HG02870 (cell line): Measurements from ENCODE around the gene PDCD10.

Experiments used
- ATAC-seq: cut with Tn5 transposase; IDR thresholded peaks from one replicate; pipeline ENCODE4 v1.9.1; 2021; ENCODE audit warnings: mild to moderate bottlenecking, moderate library complexity; ENCODE audit not compliant: unreplicated experiment

The PDCD10 gene

GRCh38 chr3:167734498-167735232, at the start of gene PDCD10:
Gene PDCD10, minus strand, starts transcription at chr3:167734892. Its CDS starts 14,735 bp downstream, at chr3:167720157.
- ATAC-seq: peak; percentile 88

- ATAC-seq: no peak
These were observed 49.1 kb upstream of the PDCD10 start for GRCh38 chr3:167783781-167784180.

DNA sequence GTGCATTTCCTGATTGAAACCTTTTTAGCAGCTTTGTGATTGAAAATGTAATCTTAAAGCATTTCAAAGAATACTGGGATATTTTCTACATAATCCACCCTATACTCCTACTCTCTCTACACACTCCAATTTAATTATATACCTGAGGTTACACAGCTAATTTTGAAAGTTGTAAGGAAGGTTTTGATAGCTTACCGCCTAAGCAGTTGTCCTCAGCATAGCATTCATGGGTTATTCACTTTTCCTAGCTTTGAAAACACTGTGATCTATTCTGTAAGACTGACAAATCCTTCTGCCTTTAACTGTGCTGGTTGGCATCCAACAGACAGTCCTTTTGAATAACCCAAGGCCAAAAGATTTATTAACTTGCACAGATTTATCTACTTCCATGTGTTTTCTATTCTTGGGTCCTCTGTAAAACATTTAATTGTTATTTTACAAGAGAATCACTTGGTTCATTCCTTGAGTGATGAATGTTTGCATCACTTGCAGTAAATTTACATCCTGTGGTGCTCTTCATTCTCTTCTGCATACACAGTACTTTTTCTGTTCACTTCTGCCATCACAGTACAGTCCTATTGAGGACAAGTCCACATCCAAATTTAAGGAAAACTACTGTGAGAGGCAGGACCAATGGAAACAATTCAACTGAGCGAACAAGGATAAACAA, 45.7 kb upstream of the PDCD10 start:
- no peak for ATAC-seq

DNA sequence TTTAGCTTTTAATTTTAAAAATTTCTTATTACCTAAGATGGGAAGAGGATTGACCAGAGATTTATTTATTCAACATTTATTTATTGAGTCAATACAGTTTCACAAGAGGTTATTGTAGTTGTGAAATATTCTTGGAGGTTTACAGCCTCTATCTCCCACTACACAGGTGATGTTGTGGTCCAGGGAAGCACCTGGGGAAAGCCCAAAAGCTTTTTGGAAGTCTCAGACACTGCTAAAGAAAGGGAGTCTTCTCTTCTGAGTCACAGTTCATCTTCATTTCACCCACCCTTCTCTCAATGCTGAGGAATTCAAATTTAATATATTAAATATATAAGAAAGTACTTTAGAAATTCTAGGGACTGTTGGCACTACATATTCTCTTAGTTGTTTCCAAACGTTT, 42.7 kb upstream of the PDCD10 start:
- ATAC-seq: peak; percentile 67

GRCh38 chr3:167776066-167776685, 41.5 kb upstream of the PDCD10 start:
- no peak for ATAC-seq

GRCh38 chr3:167773584-167773983, 38.9 kb upstream of the PDCD10 start:
- ATAC-seq: peak; percentile 78

GRCh38 chr3:167772992-167773391, 38.3 kb upstream of the PDCD10 start:
- ATAC-seq: no peak

DNA sequence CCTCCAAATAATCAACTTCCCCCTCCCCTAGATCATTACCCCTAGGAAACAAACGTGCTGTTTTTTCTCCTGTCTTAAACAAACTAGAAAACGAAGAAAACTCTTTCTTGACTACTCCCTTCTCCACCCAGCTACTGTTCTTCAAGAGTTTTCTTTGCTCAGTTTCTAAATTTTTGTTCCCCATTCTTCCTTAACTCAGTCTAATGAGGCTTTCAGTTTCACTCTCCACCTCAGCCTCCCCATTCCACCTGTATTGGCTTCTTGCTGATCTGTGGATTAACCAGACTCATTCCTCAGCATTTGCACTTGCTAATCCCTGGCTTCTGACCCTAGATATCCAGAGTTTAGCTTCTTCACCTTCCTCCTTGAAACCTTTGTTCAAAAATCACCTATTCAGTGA, 27.6 kb upstream of the PDCD10 start:
- ATAC-seq: no peak

- no peak for ATAC-seq
These were observed 26.6 kb upstream of the PDCD10 start for GRCh38 chr3:167761302-167761701.

DNA sequence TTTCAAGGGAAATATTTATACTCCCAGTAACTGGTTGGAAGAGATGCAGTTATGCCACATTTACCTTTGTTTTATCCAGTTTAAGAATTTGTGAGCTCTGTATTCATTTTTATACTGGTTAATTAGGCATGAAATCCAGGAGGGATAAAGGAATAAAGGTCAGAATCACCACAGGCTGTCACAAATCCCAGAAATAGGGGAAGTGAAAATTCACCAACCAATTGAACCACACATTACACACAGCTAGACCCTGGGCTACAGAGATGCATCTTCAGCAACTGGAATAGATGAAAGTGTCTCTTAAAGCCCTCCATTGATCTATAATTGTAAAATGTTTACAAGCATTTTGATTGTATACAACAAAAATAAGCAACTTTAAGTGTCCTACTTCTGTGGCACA, 19.4 kb upstream of the PDCD10 start:
- ATAC-seq: no peak

- peak; percentile 95 for ATAC-seq
These were observed 15.7 kb upstream of the PDCD10 start for GRCh38 chr3:167750272-167750971.

DNA sequence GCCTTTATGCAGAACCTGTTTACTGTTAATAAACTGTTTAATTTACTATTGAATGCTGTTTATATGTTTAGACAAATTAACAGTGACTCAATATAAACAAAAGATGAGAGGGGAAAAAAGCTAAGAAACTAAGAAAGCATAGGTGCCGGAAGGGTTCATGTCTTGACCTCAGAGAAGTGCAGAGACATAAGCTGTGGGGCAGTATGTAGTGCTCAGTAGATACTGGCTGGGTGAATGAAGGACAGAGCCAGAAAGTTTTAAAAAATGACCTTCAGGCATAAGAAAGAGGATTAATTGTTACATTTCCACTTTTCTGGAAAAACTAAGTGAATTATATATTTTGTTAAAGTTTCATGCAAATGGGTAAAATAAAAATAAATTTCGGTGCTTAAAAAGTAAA, 15.0 kb upstream of the PDCD10 start:
- ATAC-seq: no peak

- no peak for ATAC-seq
These were observed 14.5 kb upstream of the PDCD10 start for GRCh38 chr3:167749209-167749608.

GRCh38 chr3:167743799-167744198, 9.1 kb upstream of the PDCD10 start:
- no peak for ATAC-seq

GRCh38 chr3:167742338-167742737, 7.6 kb upstream of the PDCD10 start:
- no peak for ATAC-seq

- peak; percentile 94 for ATAC-seq
These were observed 6.4 kb upstream of the PDCD10 start for GRCh38 chr3:167740961-167741587.

DNA sequence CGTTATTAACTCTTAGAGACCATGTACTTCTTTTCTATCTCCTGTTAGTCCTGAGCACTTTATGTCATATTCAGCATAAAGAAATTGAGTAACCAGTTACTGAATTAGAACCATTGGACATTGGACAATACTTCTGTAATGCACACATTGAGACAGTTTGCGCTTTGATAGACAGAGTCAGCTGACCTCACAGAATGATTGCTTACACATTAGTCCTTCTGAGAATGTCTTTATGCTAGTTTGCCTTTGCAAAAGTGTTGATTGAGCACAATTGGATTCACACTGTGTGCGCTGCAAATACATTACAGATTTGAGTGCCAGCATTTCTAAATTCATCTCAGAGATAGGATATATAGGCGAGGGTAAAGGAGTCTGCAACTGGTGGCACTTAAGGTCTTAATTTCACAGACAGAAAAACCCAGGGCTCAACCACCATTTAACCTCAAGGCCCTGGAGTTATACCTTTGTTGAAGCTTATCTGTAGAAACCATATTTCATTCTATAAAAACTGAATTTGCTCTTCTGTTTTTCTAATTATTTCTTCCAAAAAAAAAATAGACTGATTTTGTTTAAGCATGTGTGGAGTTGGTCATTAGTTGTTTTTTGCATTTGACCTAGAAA, 4.6 kb upstream of the PDCD10 start:
- no peak for ATAC-seq

DNA sequence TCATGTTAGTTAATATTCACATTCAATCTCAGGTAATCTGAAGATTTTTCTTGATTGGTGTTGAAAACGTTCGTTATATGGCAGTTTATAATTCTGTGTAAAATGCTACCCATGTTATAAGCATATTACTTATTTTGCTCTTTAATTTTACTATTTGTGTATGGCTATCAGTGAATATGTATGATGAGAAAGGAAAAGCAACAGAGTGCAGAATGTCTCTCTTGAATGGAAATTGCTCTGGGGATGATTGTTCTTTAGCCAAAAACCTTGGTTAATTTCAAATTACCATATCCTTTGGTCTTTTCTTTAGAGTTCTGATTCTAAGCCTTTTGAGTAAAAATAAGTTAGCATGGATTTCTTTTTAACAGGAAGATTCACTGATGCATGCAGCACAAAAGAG, 3.3 kb upstream of the PDCD10 start:
- ATAC-seq: no peak

DNA sequence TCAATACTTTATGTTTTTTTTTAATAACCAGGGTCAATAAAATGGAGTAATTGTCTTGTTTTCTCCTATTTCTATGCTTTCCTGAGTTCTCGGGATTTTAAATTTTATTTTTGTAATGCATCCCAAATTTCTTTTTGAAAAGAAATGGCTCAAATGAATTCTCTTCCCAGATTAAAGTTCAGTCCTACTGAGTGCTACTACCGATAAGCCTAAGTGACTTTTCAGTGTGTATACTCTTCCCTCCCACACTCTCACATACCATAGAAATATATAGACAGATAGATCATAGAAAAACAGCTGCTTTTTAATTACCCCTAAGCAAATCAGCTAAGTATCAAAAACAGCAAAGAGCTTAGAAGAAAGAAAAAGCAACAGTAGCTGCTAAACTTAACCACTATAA, 2.3 kb upstream of the PDCD10 start:
- ATAC-seq: no peak

GRCh38 chr3:167736264-167736787, 1.6 kb upstream of the PDCD10 start:
- ATAC-seq: no peak
